ENCODE data around the gene DMRTA1. TPM values are rescaled to one million over a fixed set of nuclear protein-coding genes. Genes with fewer than 3 reads are reported as not detected.

The DMRTA1 gene
- total and polyA plus RNA-seq, 2 experiments from 2014 or later, result 4.1 to 8.8 TPM

GRCh38 chr9:22405869-22406659 lies 40.6 kb upstream of the DMRTA1 start (continued):
- TF ChIP-seq ZNF462 (CRISPR knock-in tag; IDR thresholded peaks at IDR 0.05), result no peak

- Histone ChIP-seq H3K4me3 (no peak overlapping the region), H3K27ac (ENCODE audit: low read depth) (no peak overlapping the region), H3K79me2 (replicated peaks; ENCODE audit: insufficient read depth) (no peaks in the 10 kb centered on the region), H4K20me1 (replicated peaks; ENCODE audit: insufficient read depth) (no peaks in the 10 kb centered on the region), H3K36me3 (ENCODE audit: insufficient read depth) (no peaks in the 10 kb centered on the region), H2AFZ (no peak overlapping the region), H3K4me2 (no peak overlapping the region), H3F3A (replicated peaks; ENCODE audit: low read depth) (no peaks in the 10 kb centered on the region), H3K27me3 (ENCODE audit: insufficient read depth) (no peaks in the 10 kb centered on the region), H3K9me2 (ENCODE audit: insufficient read depth) (no peaks in the 10 kb centered on the region), H3K4me1 (ENCODE audit: insufficient read depth) (0 out of 2 replicates have a peak, but pooled peaks cover 6% of the 10 kb centered on the region)
- peaks cover 7% of the 10 kb centered on the region; the same call in 2 of the 3 replicates for H3K4me1 Mint-ChIP-seq
- H3K27me3 Mint-ChIP-seq (ENCODE audit: insufficient read depth, low read depth, poor library complexity), result no peaks in the 10 kb centered on the region
- H3K9me3 Mint-ChIP-seq, result no peaks in the 10 kb centered on the region
- no peaks in the 10 kb centered on the region for H3K36me3 Mint-ChIP-seq (ENCODE audit: low read depth)
- no peak overlapping the region for H3K4me3 Mint-ChIP-seq
- ATAC-seq (no peak), DNase-seq (ENCODE audit: low spot score) (no peak)
- H3K27ac Mint-ChIP-seq, result no peak overlapping the region
- no peak for TF ChIP-seq CREB1 (CRISPR knock-in tag; IDR thresholded peaks at IDR 0.05; ENCODE audit: low read depth)
- TF ChIP-seq, protein P1, sequence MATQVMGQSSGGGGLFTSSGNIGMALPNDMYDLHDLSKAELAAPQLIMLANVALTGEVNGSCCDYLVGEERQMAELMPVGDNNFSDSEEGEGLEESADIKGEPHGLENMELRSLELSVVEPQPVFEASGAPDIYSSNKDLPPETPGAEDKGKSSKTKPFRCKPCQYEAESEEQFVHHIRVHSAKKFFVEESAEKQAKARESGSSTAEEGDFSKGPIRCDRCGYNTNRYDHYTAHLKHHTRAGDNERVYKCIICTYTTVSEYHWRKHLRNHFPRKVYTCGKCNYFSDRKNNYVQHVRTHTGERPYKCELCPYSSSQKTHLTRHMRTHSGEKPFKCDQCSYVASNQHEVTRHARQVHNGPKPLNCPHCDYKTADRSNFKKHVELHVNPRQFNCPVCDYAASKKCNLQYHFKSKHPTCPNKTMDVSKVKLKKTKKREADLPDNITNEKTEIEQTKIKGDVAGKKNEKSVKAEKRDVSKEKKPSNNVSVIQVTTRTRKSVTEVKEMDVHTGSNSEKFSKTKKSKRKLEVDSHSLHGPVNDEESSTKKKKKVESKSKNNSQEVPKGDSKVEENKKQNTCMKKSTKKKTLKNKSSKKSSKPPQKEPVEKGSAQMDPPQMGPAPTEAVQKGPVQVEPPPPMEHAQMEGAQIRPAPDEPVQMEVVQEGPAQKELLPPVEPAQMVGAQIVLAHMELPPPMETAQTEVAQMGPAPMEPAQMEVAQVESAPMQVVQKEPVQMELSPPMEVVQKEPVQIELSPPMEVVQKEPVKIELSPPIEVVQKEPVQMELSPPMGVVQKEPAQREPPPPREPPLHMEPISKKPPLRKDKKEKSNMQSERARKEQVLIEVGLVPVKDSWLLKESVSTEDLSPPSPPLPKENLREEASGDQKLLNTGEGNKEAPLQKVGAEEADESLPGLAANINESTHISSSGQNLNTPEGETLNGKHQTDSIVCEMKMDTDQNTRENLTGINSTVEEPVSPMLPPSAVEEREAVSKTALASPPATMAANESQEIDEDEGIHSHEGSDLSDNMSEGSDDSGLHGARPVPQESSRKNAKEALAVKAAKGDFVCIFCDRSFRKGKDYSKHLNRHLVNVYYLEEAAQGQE (IDR thresholded peaks at IDR 0.05; ENCODE audit: unreplicated experiment), result no peak
- no peak for TF ChIP-seq ZNF114 (CRISPR knock-in tag; IDR thresholded peaks at IDR 0.05)
- no peak for TF ChIP-seq STAT1 (IDR thresholded peaks at IDR 0.05; ENCODE audit: unreplicated experiment)
- no peak for TF ChIP-seq POLR2AphosphoS5 (IDR thresholded peaks at IDR 0.05; ENCODE audit: low read depth)
- no peak for TF ChIP-seq ZNF331 (CRISPR knock-in tag; IDR thresholded peaks at IDR 0.05; ENCODE audit: low read depth)
- TF ChIP-seq EZH2phosphoT487 (IDR thresholded peaks at IDR 0.05; ENCODE audit: unreplicated experiment), result no peak
- TF ChIP-seq NANOG (IDR thresholded peaks at IDR 0.05; ENCODE audit: borderline replicate concordance), result no peak
- no peak for TF ChIP-seq EZH2 (IDR thresholded peaks at IDR 0.05; ENCODE audit: low read depth, unreplicated experiment)
- TF ChIP-seq, protein P2, sequence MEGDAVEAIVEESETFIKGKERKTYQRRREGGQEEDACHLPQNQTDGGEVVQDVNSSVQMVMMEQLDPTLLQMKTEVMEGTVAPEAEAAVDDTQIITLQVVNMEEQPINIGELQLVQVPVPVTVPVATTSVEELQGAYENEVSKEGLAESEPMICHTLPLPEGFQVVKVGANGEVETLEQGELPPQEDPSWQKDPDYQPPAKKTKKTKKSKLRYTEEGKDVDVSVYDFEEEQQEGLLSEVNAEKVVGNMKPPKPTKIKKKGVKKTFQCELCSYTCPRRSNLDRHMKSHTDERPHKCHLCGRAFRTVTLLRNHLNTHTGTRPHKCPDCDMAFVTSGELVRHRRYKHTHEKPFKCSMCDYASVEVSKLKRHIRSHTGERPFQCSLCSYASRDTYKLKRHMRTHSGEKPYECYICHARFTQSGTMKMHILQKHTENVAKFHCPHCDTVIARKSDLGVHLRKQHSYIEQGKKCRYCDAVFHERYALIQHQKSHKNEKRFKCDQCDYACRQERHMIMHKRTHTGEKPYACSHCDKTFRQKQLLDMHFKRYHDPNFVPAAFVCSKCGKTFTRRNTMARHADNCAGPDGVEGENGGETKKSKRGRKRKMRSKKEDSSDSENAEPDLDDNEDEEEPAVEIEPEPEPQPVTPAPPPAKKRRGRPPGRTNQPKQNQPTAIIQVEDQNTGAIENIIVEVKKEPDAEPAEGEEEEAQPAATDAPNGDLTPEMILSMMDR (conservative IDR thresholded peaks at IDR 0.05; ENCODE audit: low read depth in 2 of 2), result no peak
These were observed 32.7 kb upstream of the DMRTA1 start for GRCh38 chr9:22413884-22414283.
